ENCODE measurements around the gene G6PD.
"Not testable (repeated sequence)": the region's sequence is repeated elsewhere in the genome, so short reads cannot be mapped to it uniquely, and the experiment has no call there.

G6PD gene

DNA sequence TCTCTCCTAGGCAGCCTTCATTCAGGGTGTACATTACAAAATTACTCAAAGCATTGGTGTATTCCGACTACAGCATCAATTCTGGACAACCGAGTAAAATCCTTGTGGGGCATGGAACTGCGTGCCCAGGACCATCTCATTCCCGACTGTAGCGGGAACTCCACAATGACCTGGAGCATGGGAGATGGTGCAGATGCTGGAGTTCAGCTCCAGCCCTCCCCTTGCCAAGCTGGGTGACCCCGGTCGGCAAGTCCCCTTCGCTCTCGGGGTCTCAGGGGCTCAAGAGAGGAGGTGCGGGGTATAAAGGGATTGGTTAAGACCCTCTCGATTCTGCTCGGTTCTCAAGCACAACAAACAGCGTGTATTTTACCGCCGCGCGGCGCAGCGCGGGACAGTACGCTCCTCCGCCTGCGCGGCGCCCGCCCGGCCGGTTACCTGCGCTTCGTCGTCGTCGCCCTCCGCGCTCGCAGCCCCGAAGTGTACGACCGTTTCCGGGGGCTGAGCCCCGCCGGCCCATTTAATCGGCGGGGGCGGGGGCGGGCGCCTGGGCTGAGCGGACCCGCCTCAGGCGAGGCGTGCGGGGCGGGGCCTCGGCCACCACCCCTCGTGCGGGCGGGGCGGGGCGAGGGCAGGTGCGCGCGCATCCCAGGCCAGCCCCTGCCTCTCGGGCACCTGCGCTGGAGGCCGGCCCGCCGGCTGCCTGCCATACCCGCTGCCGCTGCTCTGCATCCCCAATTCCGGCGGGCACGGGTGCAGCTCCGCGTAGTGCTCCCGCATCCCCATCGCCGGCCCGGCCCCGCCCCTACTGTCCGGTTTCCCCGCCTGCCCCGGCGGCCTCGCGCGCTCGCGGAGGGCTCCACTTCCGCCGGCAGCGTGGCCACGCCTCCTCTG lies at the start of gene G6PD:
TSS of gene G6PD (minus strand) at position 493 of the 891 bp plus-strand sequence. CDS start 691 bp downstream, outside the sequence.
- DNase-seq, result peak; percentile 88

DNA sequence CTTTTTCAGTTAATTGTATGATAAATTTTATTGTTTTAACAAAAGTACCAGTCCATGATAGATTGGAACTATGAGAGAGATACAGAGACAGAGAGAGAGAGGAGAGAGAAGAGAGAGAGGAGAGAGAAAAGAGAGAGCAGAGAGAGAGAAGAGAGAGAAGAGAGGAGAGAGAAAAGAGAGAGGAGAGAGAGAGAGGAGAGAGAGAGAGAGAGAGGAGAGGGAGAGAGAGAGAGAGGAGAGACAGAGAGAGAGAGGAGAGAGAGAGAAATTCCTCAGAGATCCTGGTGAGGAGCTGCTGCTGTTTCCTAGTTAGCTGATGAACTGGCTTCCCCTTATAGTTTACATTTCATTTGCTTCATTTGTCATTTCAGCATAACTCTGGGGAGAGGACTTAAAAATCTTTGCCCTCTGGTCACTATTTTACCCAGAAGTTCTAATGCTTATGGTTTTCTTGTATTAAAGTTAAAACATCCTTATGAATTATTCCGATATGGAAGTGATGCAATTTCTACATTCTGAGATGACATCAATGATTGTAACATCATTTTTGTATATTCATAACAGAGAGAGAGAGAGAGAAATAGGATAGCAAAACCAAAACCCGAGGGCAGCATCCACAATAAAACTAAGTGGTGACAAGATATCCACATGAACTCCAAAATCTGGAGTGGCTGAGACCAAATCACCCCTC lies 49.1 kb upstream of the G6PD start:
- no peak for DNase-seq

DNA sequence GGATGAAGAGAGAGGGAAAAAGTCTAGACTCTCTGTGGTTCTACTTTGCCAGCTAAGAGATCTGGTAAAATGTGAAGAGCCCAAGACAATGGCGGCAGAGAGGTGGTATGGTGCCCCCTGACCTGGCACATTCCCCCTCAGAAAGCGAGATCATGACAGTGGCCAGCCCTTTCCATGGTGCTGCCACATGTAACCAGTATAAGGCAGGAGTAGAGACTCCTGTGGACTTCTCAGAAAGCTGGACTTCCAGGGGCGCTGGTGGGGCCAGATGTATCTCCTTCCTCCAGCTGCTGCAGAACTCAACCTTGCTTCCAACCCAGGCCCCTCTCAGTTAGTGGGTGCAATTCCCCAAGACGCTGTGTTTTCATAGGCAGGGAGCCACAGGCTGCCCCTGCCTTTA lies 47.8 kb upstream of the G6PD start:
- DNase-seq, result no peak

- no peak for DNase-seq
Measured at GRCh38 chrX:154593201-154593600, 46.6 kb upstream of the G6PD start.

GRCh38 chrX:154592505-154592904 lies 45.9 kb upstream of the G6PD start:
- no peak for DNase-seq

DNA sequence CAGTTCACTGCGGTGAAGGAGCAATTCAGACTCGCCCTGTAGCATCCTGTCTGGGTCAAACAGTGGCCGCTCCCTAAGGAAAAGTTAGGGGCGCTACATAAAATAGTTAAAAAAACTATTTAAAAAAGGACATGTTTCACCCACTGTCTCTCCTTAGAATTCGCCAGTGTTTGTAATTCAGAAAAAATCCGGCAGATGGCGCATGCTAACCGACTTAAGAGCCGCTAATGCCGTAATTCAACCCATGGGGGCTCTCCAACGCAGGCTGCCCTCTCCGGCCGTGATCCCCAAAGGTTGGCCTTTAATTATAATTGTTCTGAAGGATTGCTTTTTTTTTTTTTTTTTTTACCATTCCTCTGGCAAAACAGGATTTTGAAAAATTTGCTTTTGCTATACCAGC lies 43.8 kb upstream of the G6PD start:
- DNase-seq, result not testable (repeated sequence)

- DNase-seq, result not testable (repeated sequence)
Measured at GRCh38 chrX:154584585-154585183, 38.0 kb upstream of the G6PD start, which contains the start of gene CTAG1A. TSS of gene CTAG1A (plus strand) at chrX:154585133. CDS start at chrX:154585207, 74 bp downstream.

- not testable (repeated sequence) for DNase-seq
Measured at GRCh38 chrX:154582994-154583393, 36.3 kb upstream of the G6PD start.

- DNase-seq, result not testable (repeated sequence)
Measured at GRCh38 chrX:154575076-154575475, 28.4 kb upstream of the G6PD start.

- DNase-seq, result not testable (repeated sequence)
Measured at GRCh38 chrX:154573061-154573460, 26.4 kb upstream of the G6PD start.

GRCh38 chrX:154570361-154570760 lies 23.7 kb upstream of the G6PD start:
- DNase-seq, result not testable (repeated sequence)

GRCh38 chrX:154562295-154562694 lies 15.6 kb upstream of the G6PD start:
- DNase-seq, result not testable (repeated sequence)

DNA sequence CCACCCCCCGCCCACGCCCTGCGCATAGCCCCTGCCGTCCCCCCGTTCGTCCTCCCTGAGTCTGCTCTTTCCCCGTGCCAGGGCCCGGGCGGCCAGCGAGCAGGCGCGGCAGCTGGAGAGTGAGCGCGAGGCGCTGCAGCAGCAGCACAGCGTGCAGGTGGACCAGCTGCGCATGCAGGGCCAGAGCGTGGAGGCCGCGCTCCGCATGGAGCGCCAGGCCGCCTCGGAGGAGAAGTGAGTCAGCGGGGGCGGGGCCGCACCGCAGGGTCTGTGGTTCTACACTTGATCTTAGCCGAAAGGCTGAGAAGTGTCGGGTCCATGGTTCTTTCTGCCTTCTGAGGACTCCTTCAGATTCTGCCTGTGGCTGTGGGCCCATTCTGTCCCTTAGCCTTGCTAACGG lies 13.7 kb upstream of the G6PD start:
- not testable (repeated sequence) for DNase-seq

GRCh38 chrX:154558896-154559295 lies 12.2 kb upstream of the G6PD start:
- DNase-seq, result not testable (repeated sequence)

GRCh38 chrX:154558060-154558690 lies 11.5 kb upstream of the G6PD start:
- DNase-seq, result not testable (repeated sequence)

- DNase-seq, result not testable (repeated sequence)
Measured at GRCh38 chrX:154552112-154552806, 5.6 kb upstream of the G6PD start.

DNA sequence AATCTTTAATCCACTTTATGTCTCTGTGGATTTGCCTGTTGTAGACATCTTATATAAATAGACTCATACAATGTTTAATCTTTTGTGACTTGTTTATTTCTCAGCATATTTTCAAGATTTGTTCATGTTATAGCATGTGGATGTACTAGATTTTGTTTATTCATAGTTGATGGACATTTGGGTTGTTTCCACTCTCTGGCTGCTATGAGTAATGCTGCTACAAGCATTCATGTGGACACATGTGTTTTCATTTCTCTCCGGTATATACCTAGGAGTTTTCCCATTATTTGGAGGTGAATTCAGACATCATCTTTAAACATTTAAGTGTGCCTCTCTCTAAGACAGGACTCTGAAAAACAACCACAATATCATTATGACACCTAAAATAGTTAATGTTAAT lies 3.1 kb upstream of the G6PD start:
- DNase-seq, result no peak

DNA sequence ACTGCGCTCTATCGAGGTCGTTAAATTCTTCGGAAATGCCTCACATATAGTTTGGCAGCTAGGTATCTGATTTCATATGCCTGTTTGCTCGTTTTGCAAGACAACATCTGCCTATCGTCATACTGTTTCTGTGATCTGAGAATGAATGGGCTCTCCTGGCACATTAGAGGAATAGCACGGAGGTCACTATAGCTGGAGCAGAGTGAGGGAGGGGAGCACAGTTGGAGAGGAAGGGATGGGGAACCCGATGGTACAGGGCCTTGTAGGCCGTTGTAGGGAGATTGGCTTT lies 1.3 kb upstream of the G6PD start:
- DNase-seq, result peak; percentile 49

GRCh38 chrX:154547245-154548027 lies 790 bp upstream of the G6PD start, which contains the start of gene IKBKG:
TSS of gene IKBKG (plus strand) at chrX:154547620. CDS start at chrX:154552003, 4,383 bp downstream.
- DNase-seq, result peak; percentile 96

- peak; percentile 20 for DNase-seq
Measured at GRCh38 chrX:154545673-154546274, 872 bp downstream of the G6PD start.
